ENCODE data around the gene LAGE3.

The LAGE3 gene

DNA sequence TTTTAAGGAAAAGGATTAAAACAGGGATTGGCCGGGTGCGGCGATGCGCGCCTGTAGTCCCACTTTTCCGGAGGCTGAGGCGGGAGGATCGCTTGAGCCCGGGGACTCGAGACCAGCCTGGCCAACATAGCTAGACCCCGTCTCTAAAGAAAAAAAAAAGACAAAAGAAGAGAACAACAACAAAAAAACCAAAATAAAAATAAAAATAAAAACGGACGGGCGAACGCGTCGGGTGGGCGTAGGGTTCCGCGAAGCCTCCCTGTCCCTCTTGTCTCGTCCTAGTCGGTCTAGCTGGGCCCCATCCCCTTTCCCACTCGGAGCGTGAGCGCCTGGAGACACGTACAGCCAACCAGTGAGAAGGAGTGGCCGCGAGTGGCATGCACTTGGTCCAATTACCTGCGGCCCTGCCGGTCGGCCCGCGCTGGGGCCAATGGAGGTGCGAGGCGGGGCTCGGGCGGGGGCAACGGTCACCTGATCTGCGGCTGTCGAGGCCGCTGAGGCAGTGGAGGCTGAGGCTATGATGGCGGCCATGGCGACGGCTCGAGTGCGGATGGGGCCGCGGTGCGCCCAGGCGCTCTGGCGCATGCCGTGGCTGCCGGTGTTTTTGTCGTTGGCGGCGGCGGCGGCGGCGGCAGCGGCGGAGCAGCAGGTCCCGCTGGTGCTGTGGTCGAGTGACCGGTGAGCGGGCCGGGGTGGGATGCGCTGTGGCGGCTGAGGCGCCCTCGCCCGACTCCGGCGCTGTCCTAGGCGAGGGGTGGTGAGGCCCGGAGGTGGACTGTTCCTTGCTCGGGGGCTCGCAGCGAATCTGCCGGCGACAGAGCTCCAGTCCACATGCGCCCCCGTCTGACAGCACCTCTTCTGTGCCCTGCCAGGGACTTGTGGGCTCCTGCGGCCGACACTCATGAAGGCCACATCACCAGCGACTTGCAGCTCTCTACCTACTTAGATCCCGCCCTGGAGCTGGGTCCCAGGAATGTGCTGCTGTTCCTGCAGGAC, 50.6 kb downstream of the LAGE3 start, which contains the start of gene ATP6AP1:
ATP6AP1 (plus strand) TSS at position 502 of the 996 bp plus-strand sequence; CDS start at position 518, 16 bp downstream.
- no peaks in the 10 kb centered on the region for H3K9me3 ChIP-seq (ENCODE audit: control insufficient read depth in 1 of 2, low read length in 2 of 2)
- H3K4me1 ChIP-seq (ENCODE audit: control insufficient read depth in 1 of 2, insufficient read depth in 2 of 2, low read length in 2 of 2): peaks cover 0 to 24% of the 10 kb centered on the region in 2 donors
- peak within 1 kb of the TSS; percentile 67 to 79 for H3K4me3 ChIP-seq (ENCODE audit: low read depth in 1 of 2, low read length in 2 of 2)
- H3K27ac ChIP-seq (ENCODE audit: low read length): no peak within 1 kb of the TSS
- peaks cover 4 to 15% of the 10 kb centered on the region in 2 donors for H3K36me3 ChIP-seq (ENCODE audit: control insufficient read depth in 1 of 2, insufficient read depth in 2 of 2, low read length in 2 of 2)
- H3K27me3 ChIP-seq (ENCODE audit: low read depth, low read length): no peaks in the 10 kb centered on the region
